GM21717 (cell line): ENCODE measurements around the gene H1-8.
A peak's percentile ranks its signal among the peaks of the same experiment; 100 is the strongest.
"Not testable (repeated sequence)": the region's sequence is repeated elsewhere in the genome, so short reads cannot be mapped to it uniquely, and the experiment has no call there.

ENCODE experiments used
- ATAC-seq: cut with Tn5 transposase; IDR thresholded peaks from one replicate; pipeline ENCODE4 v1.9.1; 2021; ENCODE audit warnings: mild to moderate bottlenecking, moderate library complexity; ENCODE audit not compliant: unreplicated experiment

The H1-8 gene

GRCh38 chr3:129514563-129514962, 28.4 kb upstream of the H1-8 start:
- no peak for ATAC-seq

- not testable (repeated sequence) for ATAC-seq
These were observed 27.7 kb upstream of the H1-8 start for GRCh38 chr3:129515108-129515820.

GRCh38 chr3:129515821-129516432, 27.0 kb upstream of the H1-8 start:
- ATAC-seq: not testable (repeated sequence)

GRCh38 chr3:129517516-129517915, 25.5 kb upstream of the H1-8 start:
- no peak for ATAC-seq

GRCh38 chr3:129518038-129518561, 24.9 kb upstream of the H1-8 start:
- no peak for ATAC-seq

GRCh38 chr3:129518581-129518980, 24.4 kb upstream of the H1-8 start:
- no peak for ATAC-seq

- ATAC-seq: no peak
These were observed 23.5 kb upstream of the H1-8 start for GRCh38 chr3:129519449-129519848.

- ATAC-seq: no peak
These were observed 22.9 kb upstream of the H1-8 start for GRCh38 chr3:129519896-129520715.

GRCh38 chr3:129520960-129521359, 22.0 kb upstream of the H1-8 start:
- no peak for ATAC-seq

- ATAC-seq: no peak
These were observed 21.4 kb upstream of the H1-8 start for GRCh38 chr3:129521611-129522010.

GRCh38 chr3:129522953-129523352, 20.0 kb upstream of the H1-8 start:
- no peak for ATAC-seq

- no peak for ATAC-seq
These were observed 18.9 kb upstream of the H1-8 start for GRCh38 chr3:129524081-129524480.

- ATAC-seq: no peak
These were observed 17.5 kb upstream of the H1-8 start for GRCh38 chr3:129525341-129525968.

GRCh38 chr3:129526121-129526900, 16.7 kb upstream of the H1-8 start:
- peak; percentile 97 for ATAC-seq

- ATAC-seq: no peak
These were observed 15.7 kb upstream of the H1-8 start for GRCh38 chr3:129527262-129527661.

- no peak for ATAC-seq
These were observed 14.3 kb upstream of the H1-8 start, which contains the start of gene RHO for GRCh38 chr3:129528589-129529100. TSS of gene RHO (plus strand) at chr3:129528639. CDS start at chr3:129528734, 95 bp downstream.

- ATAC-seq: no peak
These were observed 13.4 kb upstream of the H1-8 start for GRCh38 chr3:129529436-129530210.

- ATAC-seq: no peak
These were observed 12.7 kb upstream of the H1-8 start for GRCh38 chr3:129530251-129530791.

- ATAC-seq: no peak
These were observed 12.2 kb upstream of the H1-8 start for GRCh38 chr3:129530821-129531220.
